B cell (primary cell): ENCODE data around the gene CSN3. TPM values are rescaled to one million over a fixed set of nuclear protein-coding genes. Genes with fewer than 3 reads are reported as not detected.

ENCODE experiments used
- ATAC-seq: fragments of 200-7000 bp; cut with Tn5 transposase; one replicate; pipeline ENCODE4 v1.10.0; 2021; ENCODE audit warnings: low read depth, mild to moderate bottlenecking, moderate number of reproducible peaks, moderate library complexity
- CTCF ChIA-PET: fragments of 350-600 bp; sonication (Branson Sonifier 250); formaldehyde crosslinking; loops from one replicate; lab custom pipeline; 2021; ENCODE audit warnings: antibody characterized with exemption, inconsistent platforms; lab: Charles Lee
- POLR2A ChIA-PET: fragments of 350-600 bp; sonication (Branson Sonifier 250); formaldehyde crosslinking; loops from one replicate; lab custom pipeline; 2021; ENCODE audit warnings: antibody characterized with exemption; lab: Charles Lee
- DNase-seq: peaks from one replicate; pipeline ENCODE4 v3.0.0; 2013
- H2AFZ ChIP-seq: 2 replicates; pipeline ENCODE4 v1.6.1; 2012; ENCODE audit warnings: mild to moderate bottlenecking, low read depth, low read length; ENCODE audit not compliant: insufficient read depth, poor library complexity, severe bottlenecking
- H3K27ac ChIP-seq, 2 donors: 1 replicate in 1 of 2; 2 replicates in 1 of 2; pipeline ENCODE4 v1.5.1; 2012 to 2013; ENCODE audit warnings: low read length in 2 of 2, mild to moderate bottlenecking in 2 of 2, moderate library complexity in 1 of 2
- H3K27me3 ChIP-seq, 4 experiments: fragments of 200-600 bp in 1 of 4; sonication (generic) in 1 of 4; replicated peaks in 1 of 4; 1 replicate in 2 of 4; 2 replicates in 2 of 4; pipeline versions ENCODE4 v1.6.1 to v1.7.0; 2013 to 2016; ENCODE audit warnings: low read length in 3 of 4, mild to moderate bottlenecking in 2 of 4, mixed read lengths in 1 of 4, moderate library complexity in 1 of 4; ENCODE audit not compliant: insufficient read depth in 4 of 4, control insufficient read depth in 3 of 4; ENCODE audit errors: control extremely low read depth in 1 of 4
- H3K36me3 ChIP-seq, 2 experiments: replicated peaks in 1 of 2; 1 replicate in 1 of 2; 2 replicates in 1 of 2; pipeline versions ENCODE4 v1.6.1 to v1.7.1; 2013; ENCODE audit warnings: low read length in 1 of 2; ENCODE audit not compliant: insufficient read depth in 2 of 2, control insufficient read depth in 1 of 2; ENCODE audit errors: control extremely low read depth in 1 of 2, extremely low read depth in 1 of 2
- H3K4me1 ChIP-seq, 2 donors: fragments of 200-600 bp in 1 of 2; sonication (generic) in 1 of 2; 1 replicate in 1 of 2; 2 replicates in 1 of 2; pipeline versions ENCODE4 v1.5.1 to v1.6.1; 2013 to 2017; ENCODE audit warnings: low read length in 2 of 2; ENCODE audit not compliant: control insufficient read depth in 2 of 2, insufficient read depth in 2 of 2
- H3K4me2 ChIP-seq: replicated peaks from 2 replicates; pipeline ENCODE3; 2012; ENCODE audit warnings: mild to moderate bottlenecking, low read depth, low read length; ENCODE audit not compliant: poor library complexity, severe bottlenecking
- H3K4me3 ChIP-seq, 5 experiments: fragments of 200-600 bp in 1 of 5; sonication (generic) in 1 of 5; 1 replicate in 3 of 5; 2 replicates in 2 of 5; pipeline versions ENCODE4 v1.5.1 to v1.7.0; 2011 to 2016; ENCODE audit warnings: low read length in 4 of 5, mild to moderate bottlenecking in 4 of 5, low read depth in 2 of 5, control low read depth in 1 of 5, moderate library complexity in 1 of 5; ENCODE audit not compliant: insufficient read depth in 1 of 5; ENCODE audit errors: control extremely low read depth in 1 of 5, extremely low read depth in 1 of 5
- H3K79me2 ChIP-seq: fragments of 200-600 bp; sonication (generic); one replicate; pipeline ENCODE4 v1.6.0; 2016; ENCODE audit warnings: low read length; ENCODE audit not compliant: control insufficient read depth, insufficient read depth
- H3K9ac ChIP-seq: fragments of 200-600 bp; sonication (generic); 2 replicates; pipeline ENCODE4 v1.6.1; 2017; ENCODE audit warnings: mild to moderate bottlenecking, low read length, moderate library complexity
- H3K9me3 ChIP-seq, 3 donors: one replicate each; pipeline versions ENCODE4 v1.6.1 to v1.7.1; 2013; ENCODE audit warnings: low read length in 2 of 3; ENCODE audit not compliant: control insufficient read depth in 2 of 3, insufficient read depth in 1 of 3; ENCODE audit errors: control extremely low read depth in 1 of 3
- H4K20me1 ChIP-seq: 2 replicates; pipeline ENCODE4 v1.6.0; 2012; ENCODE audit warnings: mild to moderate bottlenecking, low read length; ENCODE audit not compliant: insufficient read depth, control insufficient read depth, poor library complexity, severe bottlenecking
- H3K27ac Mint-ChIP-seq: one replicate; pipeline ENCODE4 v1.8.0; 2021; ENCODE audit warnings: mixed read lengths
- H3K27me3 Mint-ChIP-seq: one replicate; pipeline ENCODE4 v1.8.0; 2021; ENCODE audit warnings: mixed read lengths
- H3K4me1 Mint-ChIP-seq: one replicate; pipeline ENCODE4 v1.8.0; 2021; ENCODE audit warnings: mixed read lengths
- H3K4me3 Mint-ChIP-seq: one replicate; pipeline ENCODE4 v1.8.0; 2021; ENCODE audit warnings: mixed read lengths
- H3K9me3 Mint-ChIP-seq: one replicate; pipeline ENCODE4 v1.8.0; 2022; ENCODE audit warnings: mixed read lengths; ENCODE audit not compliant: insufficient read depth
- EZH2 ChIP-seq: IDR thresholded peaks from 2 replicates; pipeline ENCODE4 v1.6.1; 2012; ENCODE audit warnings: borderline replicate concordance, low read depth, mild to moderate bottlenecking, moderate library complexity, low read length; ENCODE audit not compliant: insufficient read depth, poor library complexity, severe bottlenecking
- WGBS: methylation state at CpG from one replicate; pipeline ENCODE4 v1.1.5; 2013; ENCODE audit warnings: missing lambda C conversion rate; ENCODE audit not compliant: insufficient coverage; 5-methylcytosine and 5-hydroxymethylcytosine counted together
- intact Hi-C: fragments of 100-400 bp; cut with micrococcal nuclease; formaldehyde crosslinking; loops from one replicate; pipeline ENCODE4 v1.10.0; 2022
- polyA plus RNA-seq: library from polyadenylated mRNA; depleted of rRNA; stranded (reverse); fragments of >200 nt; gene quantifications from 2 replicates; pipeline ENCODE4 v1.2.3, GENCODE V29; 2012
- total RNA-seq, 2 donors: library from RNA; stranded (reverse); fragments of 120-200 nt in 1 of 2; gene quantifications; 1 replicate in 1 of 2; 2 replicates in 1 of 2; pipeline versions ENCODE4 v1.2.3 to v1.2.4, GENCODE V29; 2013 to 2022
- TF ChIP-seq, protein P1 (sequence below): fragments of 200-600 bp; IDR thresholded peaks from one replicate; pipeline ENCODE4 v1.8.0; 2022; ENCODE audit warnings: antibody characterized with exemption, mild to moderate bottlenecking

CSN3 gene
- total and polyA plus RNA-seq, 2 donors (not counting 1 experiment from before 2014, with no cell fraction given): not detected

DNA sequence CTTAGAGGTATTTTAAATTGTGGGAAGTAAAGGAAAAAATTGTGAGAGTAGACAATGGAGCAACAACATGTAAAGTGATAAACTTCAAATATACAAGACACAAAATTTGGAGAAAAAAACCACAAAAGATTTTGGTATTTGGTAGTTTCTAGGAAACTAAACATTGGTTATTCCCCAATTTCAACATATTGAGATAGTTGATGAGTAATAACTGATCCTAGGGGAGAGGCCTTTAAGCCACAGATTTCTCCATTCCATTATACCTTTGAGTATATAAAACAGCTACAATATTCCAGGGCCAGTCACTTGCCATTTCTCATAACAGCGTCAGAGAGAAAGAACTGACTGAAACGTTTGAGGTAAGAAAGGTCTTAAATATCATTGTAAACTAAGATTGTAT lies 16.6 kb upstream of the CSN3 start, which contains the start of gene FDCSP:
Gene FDCSP, plus strand, starts transcription at position 301 of the 400 bp plus-strand sequence. CDS start 5,071 bp downstream, outside the sequence.
- no peak for ATAC-seq
- no peaks in the 10 kb centered on the region for H3K9me3 Mint-ChIP-seq
- intact Hi-C loops: no loop called here

DNA sequence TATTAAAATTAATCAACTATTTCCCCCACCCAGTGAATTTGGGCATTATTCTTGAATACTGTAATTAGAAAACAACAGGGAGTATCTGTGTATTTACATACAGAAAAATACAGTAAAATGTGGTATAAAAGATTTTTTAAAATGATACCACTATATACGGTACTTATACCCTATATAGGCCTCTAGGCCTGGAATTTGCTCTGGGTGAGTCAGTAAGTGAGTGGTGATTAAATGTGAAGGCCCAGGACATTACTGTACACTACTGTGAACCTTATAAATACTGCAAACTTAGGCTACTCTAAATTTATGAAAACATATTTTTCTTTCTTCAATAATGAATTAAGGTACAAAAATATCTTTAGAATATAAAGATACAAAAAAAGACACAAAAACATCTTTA lies 6.3 kb upstream of the CSN3 start:
- no peaks in the 10 kb centered on the region for H4K20me1 ChIP-seq
- no CpG with 5 or more reads among the region's 1 CpG for WGBS
- no peaks in the 10 kb centered on the region for H3K9me3 ChIP-seq
- H3K27me3 ChIP-seq: no peaks in the 10 kb centered on the region
- Mint-ChIP-seq H3K27me3 (no peaks in the 10 kb centered on the region), H3K4me3 (no peak overlapping the region), H3K9me3 (no peaks in the 10 kb centered on the region), H3K27ac (no peak overlapping the region), H3K4me1 (no peaks in the 10 kb centered on the region)
- H3K9ac ChIP-seq: no peak overlapping the region
- no peak overlapping the region for H2AFZ ChIP-seq
- no peak for TF ChIP-seq EZH2
- TF ChIP-seq, protein P1, sequence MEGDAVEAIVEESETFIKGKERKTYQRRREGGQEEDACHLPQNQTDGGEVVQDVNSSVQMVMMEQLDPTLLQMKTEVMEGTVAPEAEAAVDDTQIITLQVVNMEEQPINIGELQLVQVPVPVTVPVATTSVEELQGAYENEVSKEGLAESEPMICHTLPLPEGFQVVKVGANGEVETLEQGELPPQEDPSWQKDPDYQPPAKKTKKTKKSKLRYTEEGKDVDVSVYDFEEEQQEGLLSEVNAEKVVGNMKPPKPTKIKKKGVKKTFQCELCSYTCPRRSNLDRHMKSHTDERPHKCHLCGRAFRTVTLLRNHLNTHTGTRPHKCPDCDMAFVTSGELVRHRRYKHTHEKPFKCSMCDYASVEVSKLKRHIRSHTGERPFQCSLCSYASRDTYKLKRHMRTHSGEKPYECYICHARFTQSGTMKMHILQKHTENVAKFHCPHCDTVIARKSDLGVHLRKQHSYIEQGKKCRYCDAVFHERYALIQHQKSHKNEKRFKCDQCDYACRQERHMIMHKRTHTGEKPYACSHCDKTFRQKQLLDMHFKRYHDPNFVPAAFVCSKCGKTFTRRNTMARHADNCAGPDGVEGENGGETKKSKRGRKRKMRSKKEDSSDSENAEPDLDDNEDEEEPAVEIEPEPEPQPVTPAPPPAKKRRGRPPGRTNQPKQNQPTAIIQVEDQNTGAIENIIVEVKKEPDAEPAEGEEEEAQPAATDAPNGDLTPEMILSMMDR: no peak
- ATAC-seq (no peak), DNase-seq (no peak)
- H3K4me3 ChIP-seq: no peak overlapping the region
- H3K27ac ChIP-seq: no peak overlapping the region
- H3K4me2 ChIP-seq: no peak overlapping the region
- no peaks in the 10 kb centered on the region for H3K79me2 ChIP-seq
- intact Hi-C loops: no loop called here
- POLR2A ChIA-PET: no interaction called here
- no peaks in the 10 kb centered on the region for H3K36me3 ChIP-seq
- H3K4me1 ChIP-seq: no peaks in the 10 kb centered on the region
- CTCF ChIA-PET: no interaction called here

More for the DNA sequence above, 16.6 kb upstream of the CSN3 start, which contains the start of gene FDCSP:
- Histone ChIP-seq H3K79me2 (no peaks in the 10 kb centered on the region), H3K4me1 (no peaks in the 10 kb centered on the region), H4K20me1 (no peaks in the 10 kb centered on the region), H3K9ac (no peak within 1 kb of the TSS), H3K27ac (no peak within 1 kb of the TSS), H3K4me3 (no peak within 1 kb of the TSS), H3K27me3 (no peaks in the 10 kb centered on the region), H3K4me2 (no peak within 1 kb of the TSS), H3K9me3 (no peaks in the 10 kb centered on the region), H3K36me3 (no peaks in the 10 kb centered on the region), H2AFZ (no peak within 1 kb of the TSS)
- WGBS: no CpG with 5 or more reads among the region's 2 CpGs
- no peak for DNase-seq
- ChIA-PET CTCF (no interaction called here), POLR2A (no interaction called here)
- no peaks in the 10 kb centered on the region for H3K4me1 Mint-ChIP-seq
- H3K27me3 Mint-ChIP-seq: no peaks in the 10 kb centered on the region
- TF ChIP-seq, protein P1: no peak
- TF ChIP-seq EZH2: no peak
- no peak within 1 kb of the TSS for H3K27ac Mint-ChIP-seq
- no peak within 1 kb of the TSS for H3K4me3 Mint-ChIP-seq
